Muscle layer of colon (tissue), 2 donors: Measurements from ENCODE around the gene CD2.

Experiments
- H3K27ac ChIP-seq: one replicate; pipeline ENCODE4 v1.7.0; 2013; ENCODE audit warnings: low read depth, mild to moderate bottlenecking, low read length, moderate library complexity
- H3K27me3 ChIP-seq, 2 donors: one replicate each; pipeline ENCODE4 v1.7.0; 2013; ENCODE audit warnings: low read length in 2 of 2, mild to moderate bottlenecking in 2 of 2; ENCODE audit not compliant: insufficient read depth in 2 of 2, control insufficient read depth in 1 of 2
- H3K36me3 ChIP-seq: one replicate; pipeline ENCODE4 v1.7.0; 2013; ENCODE audit warnings: mild to moderate bottlenecking, low read length; ENCODE audit not compliant: insufficient read depth
- H3K4me1 ChIP-seq: one replicate; pipeline ENCODE4 v1.7.0; 2013; ENCODE audit warnings: mild to moderate bottlenecking, low read length; ENCODE audit not compliant: insufficient read depth
- H3K4me3 ChIP-seq, 2 donors: one replicate each; pipeline ENCODE4 v1.7.0; 2013; ENCODE audit warnings: low read length in 2 of 2, low read depth in 1 of 2, mild to moderate bottlenecking in 1 of 2, moderate library complexity in 1 of 2
- H3K9ac ChIP-seq: one replicate; pipeline ENCODE4 v1.7.0; 2013; ENCODE audit warnings: low read length
- H3K9me3 ChIP-seq: one replicate; pipeline ENCODE4 v1.7.0; 2013; ENCODE audit warnings: mild to moderate bottlenecking, low read length
- donor health status: abdominal sarcoma.
- donor health status: Adenocarcinoma of cecum.

The CD2 gene

DNA sequence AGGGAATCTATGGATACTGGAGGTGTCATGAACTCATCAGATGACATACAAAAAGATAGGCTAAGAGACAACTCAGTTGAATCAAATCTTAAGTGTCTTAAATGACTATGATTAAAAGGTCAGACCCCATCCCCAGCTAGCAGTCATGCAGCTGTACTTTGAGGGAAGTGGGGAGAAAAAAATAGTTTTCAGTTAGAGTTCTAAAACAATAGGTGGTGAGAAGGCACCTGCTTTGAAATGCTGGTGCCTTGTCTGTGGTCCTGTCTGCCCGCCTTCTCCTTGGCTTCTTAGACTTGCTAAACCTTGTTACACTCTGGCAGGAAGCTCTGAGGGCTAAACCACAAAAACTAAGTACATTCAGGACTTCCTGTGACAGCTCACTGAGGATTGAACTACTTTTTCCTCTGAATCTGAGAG lies 15.3 kb downstream of the CD2 start:
- Histone ChIP-seq H3K36me3 (no peaks in the 10 kb centered on the region), H3K27ac (no peak overlapping the region), H3K4me3 (no peak overlapping the region), H3K27me3 (no peaks in the 10 kb centered on the region), H3K4me1 (no peaks in the 10 kb centered on the region), H3K9me3 (no peaks in the 10 kb centered on the region), H3K9ac (no peak overlapping the region)

- Histone ChIP-seq H3K4me1 (no peaks in the 10 kb centered on the region), H3K9me3 (no peaks in the 10 kb centered on the region), H3K27ac (no peak overlapping the region), H3K27me3 (no peaks in the 10 kb centered on the region), H3K9ac (no peak overlapping the region), H3K36me3 (no peaks in the 10 kb centered on the region), H3K4me3 (no peak overlapping the region)
Measured at GRCh38 chr1:116769994-116770393, 15.8 kb downstream of the CD2 start.

DNA sequence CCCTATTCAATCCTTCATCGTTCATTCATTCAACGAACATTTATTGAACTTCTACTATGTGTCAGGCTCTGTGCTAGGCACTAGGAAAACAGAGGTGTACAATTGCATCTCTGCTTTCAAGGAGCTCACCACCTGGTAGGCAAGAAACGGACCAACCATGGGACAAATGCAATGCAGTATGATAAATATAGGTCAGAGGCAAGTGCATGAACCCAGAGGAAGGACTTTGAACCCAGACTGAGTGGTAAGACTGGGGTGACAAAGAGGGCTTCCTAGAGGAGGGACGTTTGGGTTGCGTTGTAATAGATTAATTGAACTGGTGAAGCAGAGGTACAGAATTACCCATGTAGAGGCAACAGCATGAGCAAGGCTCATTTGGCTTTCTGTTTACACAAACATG lies 16.4 kb downstream of the CD2 start:
- H3K4me1 ChIP-seq = no peaks in the 10 kb centered on the region
- no peaks in the 10 kb centered on the region for H3K9me3 ChIP-seq
- no peaks in the 10 kb centered on the region for H3K36me3 ChIP-seq
- no peaks in the 10 kb centered on the region for H3K27me3 ChIP-seq
- no peak overlapping the region for H3K27ac ChIP-seq
- H3K4me3 ChIP-seq = no peak overlapping the region
- no peak overlapping the region for H3K9ac ChIP-seq

DNA sequence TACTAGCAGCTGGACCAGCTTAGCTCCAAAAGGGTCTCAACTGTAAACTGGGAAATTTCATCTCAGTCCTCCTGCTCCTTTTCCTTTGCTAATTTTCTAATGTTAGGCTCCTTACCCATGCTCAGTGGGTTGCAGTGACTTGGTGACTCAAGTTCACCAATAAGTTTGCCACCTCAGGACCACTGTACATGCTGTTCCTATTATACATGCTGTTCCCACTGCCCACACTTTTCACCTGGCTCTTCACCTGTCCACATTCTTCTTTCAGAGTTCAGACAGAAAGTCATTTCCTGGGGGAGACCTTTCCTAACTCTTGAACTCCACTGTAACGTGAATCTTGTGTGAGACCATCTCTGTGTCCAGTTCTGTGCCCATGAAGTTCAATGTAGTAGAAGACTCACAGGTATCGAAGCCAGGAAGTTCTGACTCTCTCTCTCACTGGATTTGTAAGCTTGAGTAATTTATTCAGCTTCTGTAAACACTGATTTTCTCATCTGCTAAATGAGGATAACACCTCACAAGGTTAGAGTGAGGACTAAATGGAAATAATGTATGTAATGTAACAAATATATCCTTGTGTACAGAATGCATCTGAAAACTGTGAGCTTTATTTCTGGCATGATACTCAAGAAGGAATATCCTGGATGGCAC lies 17.9 kb downstream of the CD2 start:
- no peak overlapping the region for H3K9ac ChIP-seq
- H3K9me3 ChIP-seq = no peaks in the 10 kb centered on the region
- H3K36me3 ChIP-seq = no peaks in the 10 kb centered on the region
- no peak overlapping the region for H3K4me3 ChIP-seq
- H3K4me1 ChIP-seq = no peaks in the 10 kb centered on the region
- no peaks in the 10 kb centered on the region for H3K27me3 ChIP-seq
- H3K27ac ChIP-seq = no peak overlapping the region

DNA sequence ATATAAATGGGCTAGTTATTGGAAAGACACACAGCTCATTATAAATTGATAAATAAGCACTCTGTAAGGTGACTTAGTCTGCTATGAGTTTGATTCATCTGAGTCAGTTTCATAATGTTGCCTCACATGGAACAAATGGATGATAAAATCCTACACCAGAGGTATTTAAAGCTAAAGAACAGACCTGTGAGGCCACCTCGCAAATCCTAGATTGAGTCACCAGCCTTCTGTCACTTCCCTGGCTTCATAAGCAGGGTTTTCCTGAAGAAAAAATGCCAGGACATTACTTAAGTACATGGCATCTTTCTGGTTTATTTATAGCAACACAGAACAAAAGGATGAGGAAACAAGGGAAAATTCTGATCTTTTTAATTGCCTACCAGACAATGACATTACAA lies 18.4 kb downstream of the CD2 start:
- Histone ChIP-seq H3K4me1 (no peaks in the 10 kb centered on the region), H3K9ac (no peak overlapping the region), H3K4me3 (no peak overlapping the region), H3K27me3 (no peaks in the 10 kb centered on the region), H3K9me3 (no peaks in the 10 kb centered on the region), H3K36me3 (no peaks in the 10 kb centered on the region), H3K27ac (no peak overlapping the region)

DNA sequence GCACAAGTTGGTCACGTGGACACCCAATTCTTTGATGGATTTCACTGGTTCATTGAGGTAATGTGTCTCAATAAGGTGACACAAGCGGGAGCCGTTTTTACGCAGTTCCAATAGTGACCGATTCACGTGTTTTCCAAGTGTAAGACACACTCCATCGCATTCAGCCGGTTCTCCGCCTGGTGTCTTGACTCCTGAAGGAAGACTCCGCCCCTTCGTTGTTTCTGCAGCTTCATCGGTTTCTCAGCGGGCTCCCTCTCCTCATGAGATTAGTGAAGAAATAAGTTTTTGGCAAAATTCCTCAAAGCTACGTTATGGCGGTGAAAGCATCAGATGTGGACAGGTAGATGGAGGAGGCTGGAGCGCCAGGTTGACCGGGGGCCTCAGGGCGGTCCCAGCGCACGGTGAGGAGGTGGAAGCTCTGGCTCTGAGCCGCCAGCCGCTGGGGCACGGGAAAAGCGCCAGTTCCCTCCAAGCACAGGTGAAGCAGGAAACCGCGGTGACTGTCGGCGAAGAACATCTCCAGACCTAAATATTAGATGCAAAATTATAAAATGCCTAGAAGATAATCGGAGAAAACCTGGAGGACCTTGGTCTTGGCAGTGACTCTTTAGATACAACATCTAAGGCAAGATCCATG lies 21.0 kb downstream of the CD2 start:
- H3K4me1 ChIP-seq = no peaks in the 10 kb centered on the region
- no peak overlapping the region for H3K9ac ChIP-seq
- no peaks in the 10 kb centered on the region for H3K27me3 ChIP-seq
- H3K27ac ChIP-seq = no peak overlapping the region
- no peak overlapping the region for H3K4me3 ChIP-seq
- no peaks in the 10 kb centered on the region for H3K9me3 ChIP-seq
- H3K36me3 ChIP-seq = no peaks in the 10 kb centered on the region

DNA sequence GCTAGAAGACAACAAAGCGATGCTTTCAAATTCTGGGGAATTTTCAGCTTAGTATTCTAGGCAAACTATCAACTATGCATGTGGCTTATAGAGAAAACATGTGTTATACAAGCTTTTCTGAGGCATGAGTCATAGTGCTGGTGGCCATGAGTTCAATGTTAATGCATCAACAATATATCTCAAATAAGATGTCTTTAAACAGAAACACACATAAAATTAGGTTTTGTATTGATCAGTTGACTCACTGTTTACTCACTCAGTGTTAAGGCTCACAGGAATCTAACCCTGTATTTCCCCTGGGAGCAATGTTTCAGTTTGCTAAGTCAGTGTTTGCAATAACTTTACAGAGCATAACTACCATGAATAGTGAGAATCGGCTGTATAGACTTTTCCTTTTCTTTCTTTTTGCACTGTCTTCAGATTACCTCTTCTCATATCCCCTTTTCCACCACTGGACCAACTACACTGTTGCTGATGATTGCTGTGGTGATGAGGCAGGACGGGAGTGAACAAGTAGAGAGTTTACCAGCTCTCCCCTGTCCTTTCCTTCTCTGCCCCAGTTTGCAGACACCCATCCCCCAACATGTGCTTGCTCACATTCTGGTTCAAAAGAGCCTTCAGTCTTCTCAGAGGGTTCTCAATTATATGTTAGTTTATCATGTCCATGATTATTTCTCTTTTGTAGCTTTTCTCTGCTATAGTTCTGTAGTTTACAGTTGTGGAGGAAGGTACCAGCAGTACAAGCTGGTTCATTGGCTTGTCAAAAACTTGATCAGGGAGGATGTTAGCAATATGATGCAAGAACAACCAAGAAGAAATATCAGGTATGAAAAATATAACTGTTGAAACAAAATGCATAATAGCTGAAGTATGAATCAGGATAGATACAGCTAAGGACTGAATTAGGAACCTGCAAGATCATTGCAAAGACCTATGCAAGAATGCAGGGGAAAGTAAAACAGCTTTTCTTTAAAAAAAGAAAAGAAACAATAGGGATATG lies 23.9 kb downstream of the CD2 start:
- Histone ChIP-seq H3K9ac (no peak overlapping the region), H3K4me3 (no peak overlapping the region)

DNA sequence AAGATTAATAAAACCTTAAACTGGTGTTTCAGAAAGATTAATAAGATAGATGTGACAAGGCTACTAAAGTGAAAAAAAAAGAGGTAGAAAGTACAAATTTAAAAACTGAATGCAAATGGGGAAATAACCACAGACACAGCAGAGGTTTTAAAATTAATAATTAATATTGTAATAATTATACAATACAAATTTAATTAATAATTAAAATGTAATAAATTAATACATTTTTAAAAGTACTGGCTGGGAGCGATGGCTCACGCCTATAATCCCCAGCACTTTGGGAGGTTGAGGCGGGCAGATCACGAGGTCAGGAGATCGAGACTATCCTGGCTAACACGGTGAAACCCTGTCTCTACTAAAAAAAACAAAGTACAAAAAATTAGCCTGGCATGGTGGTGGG lies 26.8 kb downstream of the CD2 start:
- no peaks in the 10 kb centered on the region for H3K36me3 ChIP-seq
- no peaks in the 10 kb centered on the region for H3K9me3 ChIP-seq
- no peaks in the 10 kb centered on the region for H3K4me1 ChIP-seq
- no peak overlapping the region for H3K4me3 ChIP-seq
- no peak overlapping the region for H3K9ac ChIP-seq
- no peak overlapping the region for H3K27ac ChIP-seq
- H3K27me3 ChIP-seq = no peaks in the 10 kb centered on the region

More for the DNA sequence above, 23.9 kb downstream of the CD2 start:
- Histone ChIP-seq H3K9me3 (no peaks in the 10 kb centered on the region), H3K4me1 (no peaks in the 10 kb centered on the region), H3K27ac (no peak overlapping the region), H3K27me3 (no peaks in the 10 kb centered on the region), H3K36me3 (no peaks in the 10 kb centered on the region)

- H3K4me1 ChIP-seq = no peaks in the 10 kb centered on the region
- no peaks in the 10 kb centered on the region for H3K36me3 ChIP-seq
- H3K27me3 ChIP-seq = no peaks in the 10 kb centered on the region
- H3K27ac ChIP-seq = no peak overlapping the region
- H3K9ac ChIP-seq = no peak overlapping the region
- no peaks in the 10 kb centered on the region for H3K9me3 ChIP-seq
- no peak overlapping the region for H3K4me3 ChIP-seq
Measured at GRCh38 chr1:116785006-116785405, 30.8 kb downstream of the CD2 start.

- no peaks in the 10 kb centered on the region for H3K36me3 ChIP-seq
- H3K4me1 ChIP-seq = no peaks in the 10 kb centered on the region
- no peak overlapping the region for H3K27ac ChIP-seq
- H3K9ac ChIP-seq = no peak overlapping the region
- H3K4me3 ChIP-seq = no peak overlapping the region
- H3K9me3 ChIP-seq = no peaks in the 10 kb centered on the region
- H3K27me3 ChIP-seq = no peaks in the 10 kb centered on the region
Measured at GRCh38 chr1:116786049-116786448, 31.8 kb downstream of the CD2 start.

DNA sequence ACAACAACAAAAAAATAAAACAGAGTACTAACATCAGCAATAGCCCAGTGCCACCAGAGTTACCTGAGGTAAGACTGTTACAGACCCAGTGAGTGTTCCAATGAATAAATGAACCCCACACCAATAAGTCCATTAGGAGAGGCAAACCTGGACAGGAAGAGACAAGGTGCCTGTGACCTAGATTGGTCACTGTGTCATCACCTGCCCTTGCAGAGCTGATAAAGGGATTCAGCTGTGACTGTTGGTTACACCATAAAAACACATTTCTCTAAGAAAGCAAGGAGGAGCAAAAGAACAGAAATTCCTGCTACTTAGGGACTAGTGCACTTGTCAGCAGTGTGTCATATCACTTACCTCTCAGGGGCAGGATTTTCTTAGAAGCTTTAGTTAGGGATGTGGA lies 37.5 kb downstream of the CD2 start:
- Histone ChIP-seq H3K4me1 (no peaks in the 10 kb centered on the region), H3K27ac (no peak overlapping the region), H3K9me3 (no peaks in the 10 kb centered on the region), H3K36me3 (no peaks in the 10 kb centered on the region), H3K9ac (no peak overlapping the region), H3K4me3 (no peak overlapping the region), H3K27me3 (no peaks in the 10 kb centered on the region)
